Epithelial cell of esophagus (primary cell): ENCODE data around the gene TRIP11.

Source experiments
- DNase-seq: peaks from one replicate; pipeline ENCODE4 v3.0.0; 2010; ENCODE audit warnings: low read depth
- H3K4me3 ChIP-seq: 2 replicates; pipeline ENCODE4 v1.5.1; 2011; ENCODE audit warnings: mild to moderate bottlenecking, low read length, control low read depth
- CTCF ChIP-seq: IDR thresholded peaks from 2 replicates; pipeline ENCODE4 v1.5.1; 2011; ENCODE audit warnings: low read depth, mild to moderate bottlenecking, low read length, control low read depth, inconsistent platforms; ENCODE audit not compliant: insufficient read depth; ENCODE audit errors: missing control alignments

TRIP11 gene

DNA sequence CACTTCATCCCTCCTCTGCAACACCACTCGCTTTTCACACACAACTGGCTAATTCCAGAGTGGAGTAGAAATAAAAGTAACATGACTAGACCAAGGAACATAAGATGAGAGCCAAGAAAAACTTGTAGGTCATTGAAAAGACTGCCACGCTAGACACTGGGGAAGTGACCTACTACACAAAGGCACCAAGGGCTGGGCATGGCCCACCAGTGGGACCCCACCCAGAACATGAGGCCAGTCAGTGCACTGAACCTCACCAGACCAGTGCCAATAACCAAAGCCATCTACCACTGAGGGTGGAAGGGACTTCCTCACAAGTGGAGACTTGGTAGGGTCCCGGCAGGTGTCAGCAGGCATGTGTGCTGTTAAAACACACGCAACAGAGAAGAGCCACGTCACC, 112.1 kb downstream of the TRIP11 start:
- no peak for TF ChIP-seq CTCF
- H3K4me3 ChIP-seq = no peak overlapping the region
- DNase-seq = no peak

DNA sequence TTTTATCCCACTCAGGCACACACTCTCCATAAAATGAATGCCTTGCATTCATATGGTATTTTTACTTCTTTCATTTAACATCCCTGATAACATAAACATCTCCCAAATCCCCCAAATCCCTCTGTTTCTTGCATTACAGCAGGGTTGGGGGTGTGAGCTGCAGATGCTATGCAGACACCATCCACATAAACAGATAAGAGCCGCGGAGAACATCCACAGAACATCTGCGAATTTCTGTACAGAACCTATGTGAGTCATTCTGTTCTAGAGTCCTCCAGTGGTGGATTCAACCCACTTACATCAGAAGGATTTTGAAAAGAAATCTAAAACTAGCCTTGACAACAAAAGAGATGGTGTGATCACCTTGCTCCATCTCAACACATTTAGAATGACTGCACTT, 112.7 kb downstream of the TRIP11 start:
- no peak for TF ChIP-seq CTCF
- H3K4me3 ChIP-seq = no peak overlapping the region
- DNase-seq = no peak

GRCh38 chr14:91926131-91926890, 113.5 kb downstream of the TRIP11 start:
- H3K4me3 ChIP-seq = no peak overlapping the region
- DNase-seq = no peak
- no peak for TF ChIP-seq CTCF

- no peak for DNase-seq
- no peak for TF ChIP-seq CTCF
- H3K4me3 ChIP-seq = no peak overlapping the region
Observed at GRCh38 chr14:91925727-91926121, 114.1 kb downstream of the TRIP11 start.

- TF ChIP-seq CTCF = no peak
- peak; percentile 54 for DNase-seq
- no peak overlapping the region for H3K4me3 ChIP-seq
Observed at GRCh38 chr14:91925001-91925726, 114.7 kb downstream of the TRIP11 start.

DNA sequence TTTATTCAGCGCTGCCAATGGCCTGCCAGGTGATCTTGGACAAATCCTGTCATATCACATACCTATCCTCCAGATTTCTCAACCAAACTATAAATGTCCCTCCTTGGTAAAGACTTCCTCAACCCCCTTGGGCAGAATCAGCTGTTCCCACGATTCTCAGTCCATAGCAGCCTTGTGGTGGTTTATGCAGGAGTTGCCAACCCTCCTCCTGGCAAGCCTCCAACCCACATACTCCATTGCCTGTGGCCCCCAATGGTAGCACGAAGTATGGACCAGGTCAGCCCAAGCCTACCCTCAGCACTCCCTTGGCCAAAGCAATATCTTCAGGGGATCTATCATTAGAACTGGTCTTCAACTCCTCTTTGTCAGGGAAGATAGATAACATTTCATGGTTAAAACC, 119.3 kb downstream of the TRIP11 start:
- no peak for TF ChIP-seq CTCF
- H3K4me3 ChIP-seq = no peak overlapping the region
- no peak for DNase-seq
